SK-N-SH (cell line): ENCODE data around the gene DYNLT1.

Experiments used
- EP300 ChIP-seq, 2 experiments: IDR thresholded peaks; 2 replicates each; pipeline versions ENCODE4 v1.4.0 to v1.6.1; 2012; ENCODE audit warnings: borderline replicate concordance in 1 of 2, low read depth in 1 of 2, low read length in 1 of 2
- FOXM1 ChIP-seq: IDR thresholded peaks from 2 replicates; pipeline ENCODE4 v1.4.0; 2012; ENCODE audit warnings: low read depth, mild to moderate bottlenecking
- GABPA ChIP-seq: IDR thresholded peaks from 2 replicates; pipeline ENCODE4 v1.4.0; 2012; ENCODE audit warnings: low read depth, mild to moderate bottlenecking
- GATA2 ChIP-seq: sonication (generic); formaldehyde crosslinking; IDR thresholded peaks from 2 replicates; pipeline ENCODE4 v1.5.0; 2020; ENCODE audit warnings: mild to moderate bottlenecking, missing genetic modification reagents
- POLR2AphosphoS5 ChIP-seq: IDR thresholded peaks from 2 replicates; pipeline ENCODE4 v1.6.1; 2012; ENCODE audit warnings: low read depth, low read length
- RAD21 ChIP-seq: IDR thresholded peaks from 2 replicates; pipeline ENCODE4 v1.6.1; 2012; ENCODE audit warnings: mild to moderate bottlenecking, low read length
- TF ChIP-seq, protein P1 (sequence below): fragments of 200-600 bp; sonication (generic); IDR thresholded peaks from 2 replicates; pipeline ENCODE4 v1.6.1; 2017; ENCODE audit warnings: antibody characterized with exemption, mild to moderate bottlenecking, moderate library complexity
- TF ChIP-seq, protein P2 (sequence below): IDR thresholded peaks from 2 replicates; pipeline ENCODE4; 2012
- TF ChIP-seq, protein P3 (sequence below): IDR thresholded peaks from 2 replicates; pipeline ENCODE4 v1.4.0; 2012; ENCODE audit warnings: low read depth, borderline replicate concordance

DNA sequence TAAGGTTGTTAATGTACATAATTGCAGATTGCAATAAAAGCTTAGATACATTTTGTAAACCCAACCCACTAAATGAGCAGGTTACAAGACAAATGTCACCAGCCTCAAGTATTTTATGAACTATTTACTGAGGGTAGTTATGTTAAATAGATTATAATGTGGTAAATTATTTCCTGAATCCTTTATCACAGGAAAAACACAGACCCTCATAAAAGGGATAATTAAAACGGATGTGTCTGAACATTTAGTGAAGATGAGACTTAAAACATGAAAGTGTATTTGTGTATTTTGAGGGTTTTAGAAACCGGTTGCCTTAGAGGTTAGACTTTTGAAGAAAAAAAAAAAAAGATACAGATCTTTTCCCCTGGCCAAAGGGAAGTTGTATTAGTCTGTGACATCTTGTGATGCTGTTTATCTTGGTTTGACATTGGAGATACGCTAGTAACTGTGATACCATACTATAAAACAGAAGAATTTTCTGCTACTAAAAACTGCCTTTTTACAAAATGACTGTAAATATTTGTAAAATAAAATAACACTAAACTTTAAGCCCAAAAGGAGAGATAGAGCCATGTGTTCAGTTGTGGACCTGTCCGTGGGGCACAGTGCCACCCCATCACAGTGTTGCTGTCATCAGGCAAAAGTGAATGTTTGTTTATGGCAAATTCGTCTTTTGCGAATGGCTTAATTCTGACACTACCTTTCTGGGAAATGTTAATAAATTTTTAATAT is 9.7 kb downstream of the DYNLT1 start:
- TF ChIP-seq, protein P1, sequence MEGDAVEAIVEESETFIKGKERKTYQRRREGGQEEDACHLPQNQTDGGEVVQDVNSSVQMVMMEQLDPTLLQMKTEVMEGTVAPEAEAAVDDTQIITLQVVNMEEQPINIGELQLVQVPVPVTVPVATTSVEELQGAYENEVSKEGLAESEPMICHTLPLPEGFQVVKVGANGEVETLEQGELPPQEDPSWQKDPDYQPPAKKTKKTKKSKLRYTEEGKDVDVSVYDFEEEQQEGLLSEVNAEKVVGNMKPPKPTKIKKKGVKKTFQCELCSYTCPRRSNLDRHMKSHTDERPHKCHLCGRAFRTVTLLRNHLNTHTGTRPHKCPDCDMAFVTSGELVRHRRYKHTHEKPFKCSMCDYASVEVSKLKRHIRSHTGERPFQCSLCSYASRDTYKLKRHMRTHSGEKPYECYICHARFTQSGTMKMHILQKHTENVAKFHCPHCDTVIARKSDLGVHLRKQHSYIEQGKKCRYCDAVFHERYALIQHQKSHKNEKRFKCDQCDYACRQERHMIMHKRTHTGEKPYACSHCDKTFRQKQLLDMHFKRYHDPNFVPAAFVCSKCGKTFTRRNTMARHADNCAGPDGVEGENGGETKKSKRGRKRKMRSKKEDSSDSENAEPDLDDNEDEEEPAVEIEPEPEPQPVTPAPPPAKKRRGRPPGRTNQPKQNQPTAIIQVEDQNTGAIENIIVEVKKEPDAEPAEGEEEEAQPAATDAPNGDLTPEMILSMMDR, result no peak
- TF ChIP-seq EP300 (IDR thresholded peaks at IDR 0.05; ENCODE audit: borderline replicate concordance in 1 of 2, low read depth in 1 of 2, low read length in 1 of 2), result 0 out of 4 replicates have a peak, but pooled peaks of 1 of the 2 experiments have one; percentile 11
- TF ChIP-seq, protein P2, sequence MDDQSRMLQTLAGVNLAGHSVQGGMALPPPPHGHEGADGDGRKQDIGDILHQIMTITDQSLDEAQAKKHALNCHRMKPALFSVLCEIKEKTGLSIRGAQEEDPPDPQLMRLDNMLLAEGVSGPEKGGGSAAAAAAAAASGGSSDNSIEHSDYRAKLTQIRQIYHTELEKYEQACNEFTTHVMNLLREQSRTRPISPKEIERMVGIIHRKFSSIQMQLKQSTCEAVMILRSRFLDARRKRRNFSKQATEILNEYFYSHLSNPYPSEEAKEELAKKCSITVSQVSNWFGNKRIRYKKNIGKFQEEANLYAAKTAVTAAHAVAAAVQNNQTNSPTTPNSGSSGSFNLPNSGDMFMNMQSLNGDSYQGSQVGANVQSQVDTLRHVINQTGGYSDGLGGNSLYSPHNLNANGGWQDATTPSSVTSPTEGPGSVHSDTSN, result no peak
- no peak for TF ChIP-seq POLR2AphosphoS5
- TF ChIP-seq RAD21, result no peak
- TF ChIP-seq GABPA, result no peak
- TF ChIP-seq GATA2, result no peak; the same call in 1 of the 2 replicates
- no peak for TF ChIP-seq FOXM1
- TF ChIP-seq, protein P3, sequence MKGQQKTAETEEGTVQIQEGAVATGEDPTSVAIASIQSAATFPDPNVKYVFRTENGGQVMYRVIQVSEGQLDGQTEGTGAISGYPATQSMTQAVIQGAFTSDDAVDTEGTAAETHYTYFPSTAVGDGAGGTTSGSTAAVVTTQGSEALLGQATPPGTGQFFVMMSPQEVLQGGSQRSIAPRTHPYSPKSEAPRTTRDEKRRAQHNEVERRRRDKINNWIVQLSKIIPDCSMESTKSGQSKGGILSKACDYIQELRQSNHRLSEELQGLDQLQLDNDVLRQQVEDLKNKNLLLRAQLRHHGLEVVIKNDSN, result no peak
